Inflammatory macrophage treated with lipopolysaccharide for 1 hour (primary cell): ENCODE data around the gene ZNF880.
"Not testable (repeated sequence)": the region's sequence is repeated elsewhere in the genome, so short reads cannot be mapped to it uniquely, and the experiment has no call there.

Experiments used
- DNase-seq, 2 donors: peaks; one replicate each; pipeline ENCODE4 v3.0.0-alpha.2; 2020 to 2022

ZNF880 gene

DNA sequence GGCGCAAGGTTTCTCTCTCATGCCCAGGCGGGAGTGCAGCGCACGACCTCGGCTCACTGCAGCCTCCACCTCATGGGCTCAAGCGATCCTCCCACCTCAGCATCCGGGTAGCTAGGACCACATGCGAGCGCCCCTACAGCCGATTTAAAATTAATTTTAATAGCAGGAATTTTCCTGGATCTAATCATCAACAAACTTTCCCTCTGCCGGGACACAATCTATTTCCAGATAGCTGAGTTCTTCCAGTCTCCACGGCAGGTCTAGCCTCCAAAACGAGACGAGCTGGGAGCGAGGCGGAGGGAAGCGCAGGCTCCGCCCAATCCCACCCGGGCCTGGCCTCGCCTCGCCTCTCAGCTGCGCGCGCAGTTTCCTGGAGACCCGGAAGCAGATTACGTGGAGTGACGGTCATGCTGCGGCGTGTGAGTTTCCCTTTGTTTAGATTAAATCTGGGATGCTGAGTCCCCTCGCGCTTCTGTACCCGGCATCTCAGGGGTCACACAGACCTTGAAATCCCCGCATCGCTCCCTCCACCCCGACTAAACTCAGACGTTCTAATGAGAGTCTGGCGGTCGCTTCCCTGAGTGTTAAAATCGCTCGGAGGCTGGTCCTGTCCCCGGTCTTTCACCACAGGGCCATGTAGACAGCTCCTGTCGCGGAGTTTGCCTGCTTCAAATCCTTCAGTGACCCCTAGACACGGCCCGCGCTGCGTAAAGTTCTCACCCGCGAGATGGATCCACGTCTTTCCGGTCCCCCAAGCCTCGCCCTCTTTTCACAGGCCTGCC, at the start of gene ZNF880:
Gene ZNF880, plus strand, starts transcription at position 365 of the 782 bp plus-strand sequence. Its CDS starts 43 bp downstream, at position 408.
- peak; percentile 85 to 92 for DNase-seq

DNA sequence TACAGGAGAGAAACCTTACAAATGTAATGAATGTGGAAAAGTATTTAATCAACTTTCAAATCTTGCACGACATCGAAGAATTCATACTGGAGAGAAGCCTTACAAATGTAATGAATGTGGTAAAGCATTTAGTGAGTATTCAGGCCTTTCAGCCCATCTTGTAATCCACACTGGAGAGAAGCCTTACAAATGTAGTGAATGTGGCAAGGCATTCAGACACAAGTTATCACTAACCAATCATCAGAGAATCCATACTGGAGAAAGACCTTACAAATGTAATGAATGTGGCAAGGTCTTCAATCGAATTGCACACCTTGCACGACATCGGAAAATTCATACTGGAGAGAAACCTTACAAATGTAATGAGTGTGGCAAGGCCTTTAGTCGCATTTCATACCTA, 47.3 kb upstream of the ZNF880 start:
- no peak for DNase-seq

DNA sequence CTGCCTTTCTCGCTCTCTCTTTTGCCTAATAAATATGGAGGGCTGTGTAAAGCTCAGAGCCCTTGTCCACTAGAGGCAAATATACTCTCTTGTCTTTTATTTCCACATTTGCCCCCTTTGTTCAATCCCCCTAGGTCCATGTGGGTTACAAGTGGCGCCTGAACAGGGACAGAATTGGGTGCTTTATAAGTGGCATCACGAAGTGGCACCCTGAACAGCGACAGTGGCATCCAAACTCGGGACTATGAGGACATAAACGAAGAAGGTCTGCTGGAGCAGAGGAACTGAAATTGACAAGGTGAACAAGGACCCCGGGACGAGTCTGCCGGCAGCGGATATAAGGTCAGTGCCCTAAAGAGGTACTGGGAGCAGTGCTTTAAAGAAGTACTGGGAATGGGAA, 38.0 kb upstream of the ZNF880 start:
- DNase-seq, result no peak

DNA sequence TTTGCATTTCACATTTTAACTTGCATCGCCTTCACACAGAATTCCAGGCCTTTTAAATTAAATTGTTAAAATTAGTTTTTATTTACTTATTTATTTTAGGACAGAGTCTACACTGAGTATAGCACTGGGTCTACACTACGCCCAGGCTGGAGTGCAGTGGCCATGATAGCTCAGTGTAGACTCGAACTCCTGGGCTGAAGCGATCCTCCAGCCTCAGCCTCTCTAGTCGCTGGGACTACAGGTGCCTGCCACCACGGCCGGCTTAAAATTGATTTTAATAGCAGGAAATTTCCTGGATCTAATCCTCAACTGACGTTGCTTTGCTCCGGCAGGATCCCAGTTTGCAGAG, 34.0 kb upstream of the ZNF880 start:
- no peak for DNase-seq

DNA sequence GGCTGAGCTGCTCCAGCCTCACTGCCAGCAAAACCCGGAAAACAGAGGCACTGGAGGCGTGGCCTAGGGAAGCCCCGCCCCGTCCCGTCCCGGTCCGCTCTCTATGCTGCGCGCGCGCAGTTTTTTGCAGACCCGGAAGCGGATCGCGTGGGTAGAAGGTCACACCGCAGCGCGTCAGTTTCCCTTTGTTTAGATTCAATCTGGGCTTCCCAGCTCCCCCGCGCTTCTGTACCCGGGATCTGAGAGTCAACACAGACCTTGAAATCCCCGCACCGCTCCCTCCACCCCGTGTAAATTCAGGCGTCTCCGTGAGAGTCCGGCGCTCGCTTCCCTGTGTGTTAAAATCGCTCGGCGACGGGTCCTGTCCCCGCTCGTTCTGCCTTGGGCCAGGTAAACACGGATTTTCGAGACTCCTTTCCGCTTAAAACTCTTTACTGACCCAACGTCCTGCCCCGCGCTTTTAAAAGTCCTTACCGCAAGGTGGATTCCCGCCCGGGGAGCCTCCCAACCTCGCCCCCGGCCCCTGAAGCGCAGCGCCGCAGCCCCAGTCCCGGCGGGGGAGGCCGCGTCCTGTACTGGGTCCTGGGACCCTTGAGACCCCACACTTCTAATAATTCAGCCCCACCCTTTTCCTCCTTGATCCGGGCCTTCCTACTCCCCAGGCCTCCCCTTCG, 33.5 kb upstream of the ZNF880 start, which contains the start of gene ZNF610:
Gene ZNF610, plus strand, starts transcription at position 127 of the 674 bp plus-strand sequence. CDS start 12,930 bp downstream, outside the sequence.
- peak; percentile 92 to 93 for DNase-seq

DNA sequence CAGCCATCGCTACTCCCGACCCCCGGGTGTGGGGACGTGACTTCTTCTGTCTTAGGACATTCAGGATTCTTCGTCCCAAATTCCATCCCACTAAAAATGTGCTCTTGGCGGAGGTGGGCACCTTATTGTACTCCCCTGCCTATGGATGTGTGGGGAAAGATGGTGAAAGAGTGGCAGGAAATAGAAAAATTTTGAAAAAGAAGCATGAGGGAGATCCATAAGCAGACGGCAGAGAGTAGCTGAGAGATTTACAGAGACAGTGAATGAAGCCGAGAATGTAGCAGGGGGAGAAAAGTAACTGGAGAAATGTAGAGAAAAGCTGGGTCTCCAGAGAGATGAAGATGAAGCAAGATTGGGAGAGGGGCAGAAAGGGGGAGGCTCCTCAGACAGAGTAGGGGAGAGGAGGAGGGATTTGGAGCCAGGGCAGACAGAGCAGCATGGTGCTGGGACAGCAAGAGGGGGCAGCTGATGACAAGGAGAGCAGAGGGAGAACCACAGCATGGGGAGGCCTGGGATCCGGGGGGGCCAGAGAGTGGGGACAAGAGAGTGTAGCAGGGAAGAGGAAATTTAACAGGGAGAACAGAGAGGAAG, 32.8 kb upstream of the ZNF880 start:
- no peak for DNase-seq

DNA sequence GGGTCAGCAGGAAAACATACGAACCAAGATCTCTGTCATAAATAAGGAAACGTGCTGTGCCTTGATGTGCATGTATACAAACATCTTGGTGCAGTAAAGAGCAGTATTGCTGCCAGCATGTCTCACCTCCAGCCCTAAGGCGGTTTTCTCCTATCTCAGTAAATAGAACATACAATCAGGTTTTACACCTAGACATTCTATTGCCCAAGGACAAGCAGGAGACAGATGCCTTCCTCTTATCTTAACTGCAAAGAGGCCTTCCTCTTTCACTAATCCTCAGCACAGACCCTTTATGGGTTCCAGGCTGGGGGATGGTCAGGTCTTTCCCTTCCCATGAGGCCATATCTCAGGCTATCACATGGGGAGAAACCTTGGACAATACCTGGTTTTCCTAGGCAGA, 30.7 kb upstream of the ZNF880 start:
- not testable (repeated sequence) for DNase-seq

DNA sequence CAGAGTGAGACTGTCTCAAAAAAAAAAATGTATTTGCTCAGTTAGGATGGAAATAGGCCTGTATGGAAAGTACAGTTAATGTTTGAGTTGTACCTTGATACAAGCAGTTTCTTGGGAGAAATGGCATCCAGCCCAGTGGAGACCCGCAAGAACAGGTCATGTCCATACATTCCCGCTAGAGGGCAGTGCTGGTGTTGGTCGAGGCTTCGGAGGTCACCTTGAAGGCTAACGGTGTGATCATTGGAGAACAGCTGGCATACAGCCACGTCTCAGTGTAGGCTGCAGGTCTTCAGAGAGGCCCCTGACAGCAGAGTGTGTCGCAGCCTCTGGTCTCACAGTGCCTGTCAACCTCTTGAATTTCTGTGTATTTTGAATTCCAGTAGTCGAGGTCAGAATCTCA, 26.2 kb upstream of the ZNF880 start:
- DNase-seq, result peak; percentile 13 to 38

DNA sequence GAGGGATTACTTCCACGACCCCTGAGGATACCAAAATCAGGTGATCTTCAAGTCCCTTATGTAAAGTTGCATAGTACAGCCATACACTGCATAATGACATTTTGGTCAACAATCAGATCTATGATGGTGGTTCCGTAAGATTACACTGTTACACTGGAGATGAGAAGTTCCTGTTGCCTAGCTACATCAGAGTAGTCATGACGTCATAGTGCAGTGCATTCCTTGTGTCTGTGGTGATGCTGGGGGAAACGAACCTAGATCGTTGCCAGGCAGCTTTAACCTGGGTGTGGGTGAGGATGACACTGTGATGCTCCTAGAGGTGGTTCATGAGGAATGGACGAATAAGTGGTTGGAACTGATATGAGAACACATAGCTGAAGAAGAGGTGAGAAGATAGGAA, 24.6 kb upstream of the ZNF880 start:
- DNase-seq, result no peak

DNA sequence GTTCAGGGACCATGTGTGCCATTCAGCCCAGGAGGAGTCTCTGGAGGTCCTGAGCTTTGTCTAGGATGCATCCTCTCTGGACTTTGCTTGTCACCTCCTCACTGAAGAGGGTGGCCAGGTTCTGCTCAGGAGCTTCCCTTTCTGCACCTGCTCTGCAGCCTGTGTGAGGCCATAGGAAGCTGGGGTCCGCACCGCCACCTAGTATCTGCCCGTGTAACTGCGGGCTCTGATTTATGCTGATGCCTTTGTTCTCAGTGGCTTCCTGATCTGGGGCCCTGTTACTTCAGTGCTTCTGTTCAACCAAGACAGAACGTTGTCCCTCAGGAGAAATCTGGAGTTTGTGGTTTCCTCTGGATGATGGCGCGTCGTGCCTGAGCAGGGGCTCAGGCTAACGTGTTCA, 18.2 kb upstream of the ZNF880 start:
- DNase-seq, result no peak

DNA sequence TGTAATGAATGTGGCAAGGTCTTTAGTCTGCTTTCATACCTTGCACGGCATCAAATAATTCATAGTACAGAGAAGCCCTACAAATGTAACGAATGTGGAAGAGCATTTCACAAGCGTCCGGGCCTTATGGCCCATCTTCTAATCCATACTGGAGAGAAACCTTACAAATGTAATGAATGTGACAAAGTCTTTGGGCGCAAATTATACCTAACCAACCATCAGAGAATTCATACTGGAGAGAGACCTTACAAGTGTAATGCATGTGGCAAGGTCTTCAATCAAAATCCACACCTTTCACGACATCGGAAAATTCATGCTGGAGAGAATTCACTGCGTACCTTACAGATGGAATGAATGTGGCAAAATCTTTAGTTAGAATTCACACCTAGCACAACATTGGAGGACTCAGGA, 3.3 kb upstream of the ZNF880 start:
- DNase-seq, result no peak

DNA sequence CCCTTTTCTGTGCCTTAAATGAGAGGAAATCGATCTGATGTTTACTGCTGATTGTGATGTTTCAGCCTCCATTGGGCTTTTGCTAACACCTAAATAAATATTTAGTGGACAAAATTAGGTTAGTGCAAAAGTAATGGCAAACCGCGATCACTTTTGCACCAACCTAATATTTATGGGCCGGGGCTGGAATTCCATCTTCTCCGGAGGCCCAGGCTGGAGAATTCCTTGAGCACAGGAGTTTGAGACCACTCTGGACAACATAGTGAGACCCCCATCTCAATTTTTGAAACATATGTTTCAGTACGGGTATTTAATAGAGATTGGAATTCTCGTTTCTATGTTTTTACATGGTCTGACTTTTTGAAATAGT, 603 bp downstream of the ZNF880 start:
- DNase-seq, result no peak

DNA sequence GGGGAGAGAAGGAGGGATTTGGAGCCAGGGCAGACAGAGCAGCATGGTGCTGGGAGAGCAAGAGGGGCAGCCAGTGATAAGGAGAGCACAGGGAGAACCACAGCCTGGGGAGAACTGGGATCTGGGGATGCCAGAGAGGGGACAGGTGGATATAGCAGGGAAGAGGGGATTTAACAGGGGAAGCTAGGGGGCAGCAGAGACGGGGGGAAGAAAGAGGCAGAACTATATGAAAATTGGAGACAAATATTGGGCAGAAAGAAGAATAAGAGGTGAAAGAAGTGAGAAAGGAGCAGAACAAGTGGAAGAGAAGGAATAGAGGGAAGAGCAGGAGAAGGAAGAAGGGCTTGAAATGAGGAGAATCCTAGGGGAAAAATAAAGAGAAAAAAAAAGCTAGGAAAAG, 21.4 kb downstream of the ZNF880 start:
- DNase-seq, result no peak

DNA sequence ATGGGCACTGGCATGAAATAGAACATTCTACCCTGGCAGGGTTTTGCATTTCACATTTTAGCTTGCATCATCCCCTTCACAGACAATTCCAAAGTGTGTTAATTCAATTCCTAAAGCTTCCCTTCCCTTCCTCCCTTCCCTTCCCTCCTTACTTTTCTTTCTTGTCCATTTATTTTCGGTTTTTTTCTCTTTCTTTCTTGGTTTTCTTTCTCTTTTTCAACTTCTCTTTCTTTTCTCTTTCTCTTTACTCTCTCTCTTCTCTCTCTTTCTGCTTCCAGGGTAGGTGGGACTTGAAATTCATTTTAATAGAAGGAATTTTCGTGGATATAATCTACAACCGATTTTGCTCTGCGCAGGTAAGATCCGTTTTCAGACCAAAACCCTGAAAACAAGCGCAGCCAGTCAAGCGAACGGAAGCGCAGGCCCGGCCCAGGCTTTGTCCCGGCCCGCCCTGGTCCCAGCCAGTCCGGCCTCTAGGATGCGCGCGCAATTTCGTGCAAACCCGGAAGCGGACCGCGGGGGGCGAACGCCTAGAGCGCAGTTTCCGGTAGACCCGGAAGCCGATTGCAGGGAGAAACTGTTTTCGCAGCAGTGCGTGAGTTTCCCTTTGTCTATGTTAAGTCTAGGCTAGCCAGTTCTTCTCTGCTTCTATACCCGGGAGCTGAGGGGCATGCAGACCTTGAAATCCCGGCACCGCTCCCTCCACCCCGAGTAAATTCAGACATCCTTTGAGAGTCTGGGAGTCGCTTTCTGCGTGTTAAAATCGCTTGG, 27.8 kb downstream of the ZNF880 start, which contains the start of gene ZNF528:
Gene ZNF528, plus strand, starts transcription at position 540 of the 771 bp plus-strand sequence. CDS start 4,165 bp downstream, outside the sequence.
- DNase-seq, result peak; percentile 91 to 96

DNA sequence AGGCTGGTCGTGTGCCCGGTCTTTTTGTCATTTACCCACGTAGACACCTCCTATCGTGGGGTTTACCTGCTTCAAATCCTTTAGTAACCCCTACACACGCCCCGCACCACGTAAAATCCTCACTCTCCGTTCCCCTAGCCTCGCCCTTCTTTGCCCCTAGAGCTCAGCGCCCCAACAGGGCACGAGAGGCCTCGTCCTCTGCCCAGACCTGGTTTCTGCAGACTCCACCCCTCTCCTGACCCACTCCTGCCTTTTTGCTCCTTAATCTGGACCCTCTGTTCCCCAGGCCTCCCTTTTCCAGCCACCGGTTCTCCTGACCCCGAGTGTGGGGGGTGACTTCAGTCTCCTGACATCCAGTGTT, 28.3 kb downstream of the ZNF880 start:
- DNase-seq, result peak; percentile 1 to 11

DNA sequence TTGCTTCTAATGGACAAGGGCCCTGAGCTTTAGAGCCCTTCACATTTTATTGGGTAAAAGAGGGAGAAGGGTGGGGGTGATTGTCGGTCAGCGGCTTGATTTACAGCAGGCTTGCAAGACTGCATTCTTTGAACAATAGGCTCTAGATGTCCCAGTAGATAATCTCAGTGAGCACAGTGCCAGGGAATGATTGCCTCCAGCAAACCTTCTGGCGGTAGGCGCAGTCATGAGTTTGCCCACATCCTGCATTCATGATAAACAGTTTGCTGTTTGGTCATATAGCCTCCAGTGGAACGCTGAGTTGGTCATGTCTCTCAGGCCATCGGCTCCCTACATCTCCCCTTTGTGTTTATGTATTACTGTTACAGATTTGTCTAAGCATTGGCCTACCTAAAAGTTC, 40.6 kb downstream of the ZNF880 start:
- DNase-seq, result no peak

DNA sequence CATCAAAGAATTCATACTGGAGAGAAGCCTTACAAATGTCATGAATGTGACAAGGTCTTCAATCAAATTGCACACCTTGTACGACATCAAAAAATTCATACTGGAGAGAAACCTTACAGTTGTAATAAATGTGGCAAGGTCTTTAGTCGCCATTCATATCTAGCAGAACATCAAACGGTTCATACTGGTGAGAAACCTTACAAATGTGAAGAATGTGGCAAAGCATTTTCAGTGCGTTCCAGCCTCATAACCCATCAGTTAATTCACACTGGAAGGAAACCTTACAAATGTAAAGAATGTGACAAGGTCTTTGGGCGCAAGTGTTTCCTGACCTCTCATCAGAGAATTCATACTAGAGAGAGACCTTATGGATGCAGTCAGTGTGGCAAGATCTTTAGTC, 46.0 kb downstream of the ZNF880 start:
- DNase-seq, result no peak

DNA sequence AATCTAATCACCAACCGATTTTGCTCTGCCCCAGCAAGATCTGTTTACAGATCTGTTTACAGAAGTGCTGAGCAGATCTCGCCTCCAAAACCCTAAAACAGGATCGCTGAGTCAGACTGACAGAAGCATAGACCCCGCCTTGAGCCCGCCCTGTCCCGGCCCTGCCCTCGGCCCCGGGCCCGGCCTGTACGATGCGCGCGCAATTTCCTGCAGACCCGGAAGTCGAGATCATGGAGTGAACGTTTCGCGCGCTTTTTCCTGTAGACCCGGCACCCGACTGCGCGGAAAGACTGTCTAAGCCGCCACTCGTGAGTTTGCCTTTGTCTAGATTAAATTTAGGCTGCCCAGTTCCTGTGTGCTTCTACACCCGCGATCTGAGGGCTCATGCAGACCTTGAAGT, 59.2 kb downstream of the ZNF880 start, which contains the start of gene ZNF534:
Gene ZNF534, plus strand, starts transcription at position 212 of the 400 bp plus-strand sequence. CDS start 2,327 bp downstream, outside the sequence.
- no peak for DNase-seq
